ENCODE measurements around the gene C4orf50. TPM values are rescaled to one million over a fixed set of nuclear protein-coding genes. Genes with fewer than 3 reads are reported as not detected.

C4orf50 gene
- total RNA-seq, 1 donor from 2014 or later: not detected

GRCh38 chr4:6033381-6033780 lies 15.2 kb upstream of the C4orf50 start:
- no peak for TF ChIP-seq CTCF (conservative IDR thresholded peaks at IDR 0.05; ENCODE audit: low read depth, low read length)

GRCh38 chr4:6032249-6033244 lies 14.3 kb upstream of the C4orf50 start:
- no peak overlapping the region for H3K4me3 ChIP-seq (ENCODE audit: low read depth, low read length)
- peak; percentile 57 for TF ChIP-seq CTCF (conservative IDR thresholded peaks at IDR 0.05; ENCODE audit: low read depth, low read length)
- DNase-seq (ENCODE audit: low read depth): peak; percentile 81

More at GRCh38 chr4:6033381-6033780, 15.2 kb upstream of the C4orf50 start:
- no peak for DNase-seq (ENCODE audit: low read depth)
- H3K4me3 ChIP-seq (ENCODE audit: low read depth, low read length): no peak overlapping the region

GRCh38 chr4:6031846-6032245 lies 13.6 kb upstream of the C4orf50 start:
- no peak overlapping the region for H3K4me3 ChIP-seq (ENCODE audit: low read depth, low read length)
- no peak for TF ChIP-seq CTCF (conservative IDR thresholded peaks at IDR 0.05; ENCODE audit: low read depth, low read length)
- DNase-seq (ENCODE audit: low read depth): no peak

- no peak overlapping the region for H3K4me3 ChIP-seq (ENCODE audit: low read depth, low read length)
Observed at GRCh38 chr4:6030679-6031078, 12.4 kb upstream of the C4orf50 start.

GRCh38 chr4:6029254-6029653 lies 11.0 kb upstream of the C4orf50 start:
- DNase-seq (ENCODE audit: low read depth): no peak
- no peak for TF ChIP-seq CTCF (conservative IDR thresholded peaks at IDR 0.05; ENCODE audit: low read depth, low read length)
- H3K4me3 ChIP-seq (ENCODE audit: low read depth, low read length): no peak overlapping the region

More at GRCh38 chr4:6030679-6031078, 12.4 kb upstream of the C4orf50 start:
- DNase-seq (ENCODE audit: low read depth): no peak
- TF ChIP-seq CTCF (conservative IDR thresholded peaks at IDR 0.05; ENCODE audit: low read depth, low read length): no peak

- DNase-seq (ENCODE audit: low read depth): no peak
- no peak overlapping the region for H3K4me3 ChIP-seq (ENCODE audit: low read depth, low read length)
- no peak for TF ChIP-seq CTCF (conservative IDR thresholded peaks at IDR 0.05; ENCODE audit: low read depth, low read length)
Observed at GRCh38 chr4:6028168-6028567, 9.9 kb upstream of the C4orf50 start.
